Measurements from ENCODE around the gene TSPAN11.

GRCh38 chr12:31005944-31006361 is 79.4 kb downstream of the TSPAN11 start:
- TF ChIP-seq CTCF (IDR thresholded peaks at IDR 0.05) (no peak), POLR2AphosphoS5 (IDR thresholded peaks at IDR 0.05) (no peak), POLR2A (IDR thresholded peaks at IDR 0.05) (no peak), EP300 (IDR thresholded peaks at IDR 0.05; ENCODE audit: low read depth) (no peak)
